K562 (cell line): ENCODE measurements around the gene ERMARD. TPM values are rescaled to one million over a fixed set of nuclear protein-coding genes. Genes with fewer than 3 reads are reported as not detected.
A peak's percentile ranks its signal among the peaks of the same experiment; 100 is the strongest.

Experiments used
- ARNT ChIP-seq, 2 experiments: fragments of 450-650 bp; IDR thresholded peaks; 2 replicates each; pipeline ENCODE4 v1.6.1; 2016; ENCODE audit warnings: mild to moderate bottlenecking in 1 of 2
- CBX1 ChIP-seq: sonication (generic); IDR thresholded peaks from 2 replicates; pipeline ENCODE4 v1.6.1; 2016; ENCODE audit warnings: antibody characterized with exemption, low read depth, mild to moderate bottlenecking
- HOMEZ ChIP-seq: fragments of 250-450 bp; sonication (Bioruptor Pico); IDR thresholded peaks from 2 replicates; pipeline ENCODE4 v1.4.0; 2020; ENCODE audit warnings: mild to moderate bottlenecking, moderate library complexity
- LCOR ChIP-seq: sonication (generic); formaldehyde crosslinking; IDR thresholded peaks from 2 replicates; pipeline ENCODE4 v1.8.0; 2022; ENCODE audit warnings: mild to moderate bottlenecking, missing genetic modification reagents
- MED1 ChIP-seq: sonication (generic); formaldehyde crosslinking; IDR thresholded peaks from 2 replicates; pipeline ENCODE4 v1.8.1; 2023; ENCODE audit warnings: missing genetic modification reagents, borderline replicate concordance
- RAD21 ChIP-seq, 2 experiments: fragments of 250-450 bp in 1 of 2; fragments of 450-650 bp in 1 of 2; sonication (Bioruptor Pico) in 1 of 2; formaldehyde crosslinking in 1 of 2; IDR thresholded peaks in 1 of 2; conservative IDR thresholded peaks in 1 of 2; 2 replicates each; pipeline versions ENCODE4 v1.4.0 to v1.8.0; 2020 to 2022; ENCODE audit warnings: mild to moderate bottlenecking in 2 of 2, moderate library complexity in 1 of 2
- THRAP3 ChIP-seq: fragments of 450-650 bp; IDR thresholded peaks from 2 replicates; pipeline ENCODE4 v1.6.1; 2016; ENCODE audit warnings: mild to moderate bottlenecking, inconsistent platforms, borderline replicate concordance
- ZFP36 ChIP-seq: fragments of 150-350 bp; IDR thresholded peaks from 2 replicates; pipeline ENCODE4 v1.6.1; 2018; ENCODE audit warnings: low read length, low read depth; ENCODE audit not compliant: partially characterized antibody
- ZNF407 ChIP-seq: fragments of 450-650 bp; IDR thresholded peaks from 2 replicates; pipeline ENCODE4 v1.6.1; 2016; ENCODE audit warnings: low read depth
- polyA plus RNA-seq, 8 experiments: library from polyadenylated mRNA; depleted of rRNA in 4 of 8; stranded (reverse) in 5 of 8; unstranded in 3 of 8; fragments of >200 nt; fragmentation: Nextera tagmentation in 2 of 8; fragmentation: Illumina TruSeq in 1 of 8; extraction: Ambion mirVana in 2 of 8; extraction: Trizol in 1 of 8; gene quantifications; 2 replicates each; pipeline versions ENCODE4 v1.2.1 to v1.2.3, GENCODE V29; 2011 to 2014; ENCODE audit warnings: inconsistent platforms in 1 of 8, missing spikeins in 1 of 8
- total RNA-seq, 7 experiments: library from RNA; depleted of rRNA in 6 of 7; stranded (reverse); fragments of >200 nt in 6 of 7; fragmentation: Illumina TruSeq in 2 of 7; extraction: Trizol in 2 of 7; gene quantifications; 2 replicates each; pipeline versions ENCODE4 v1.2.1 to v1.2.3, GENCODE V29; 2011 to 2021; ENCODE audit warnings: low replicate concordance in 1 of 7

ERMARD gene
- total and polyA plus RNA-seq, 9 of the 15 experiments (the other 6 are each of a cell fraction or from before 2014, with no cell fraction given), result 14.5 to 68.6 (median 27.7) TPM

- TF ChIP-seq ZNF407 (no peak), LCOR (CRISPR knock-in tag) (0 out of 2 replicates have a peak, but pooled peaks have one; percentile 64), HOMEZ (CRISPR knock-in tag) (no peak), THRAP3 (no peak), RAD21 (CRISPR knock-in tag; conservative IDR thresholded peaks at IDR 0.05 in 1 of 2, IDR thresholded peaks at IDR 0.05 in 1 of 2) (no peak), ZFP36 (no peak), CBX1 (no peak; the same call in 1 of the 2 replicates), MED1 (no peak), ARNT (IDR thresholded peaks at IDR 0.05) (no peak)
Measured at GRCh38 chr6:169724494-169725124, 26.8 kb upstream of the ERMARD start, which contains the start of gene PHF10 (continued).
